Middle frontal gyrus (tissue), 1 donor: Measurements from ENCODE around the gene YBX2.
A peak's percentile ranks its signal among the peaks of the same experiment; 100 is the strongest.

Source experiments
- DNase-seq: peaks from one replicate; pipeline ENCODE4 v3.0.0-alpha.2; 2015; ENCODE audit warnings: low spot score; ENCODE audit errors: extremely low spot score

The YBX2 gene

DNA sequence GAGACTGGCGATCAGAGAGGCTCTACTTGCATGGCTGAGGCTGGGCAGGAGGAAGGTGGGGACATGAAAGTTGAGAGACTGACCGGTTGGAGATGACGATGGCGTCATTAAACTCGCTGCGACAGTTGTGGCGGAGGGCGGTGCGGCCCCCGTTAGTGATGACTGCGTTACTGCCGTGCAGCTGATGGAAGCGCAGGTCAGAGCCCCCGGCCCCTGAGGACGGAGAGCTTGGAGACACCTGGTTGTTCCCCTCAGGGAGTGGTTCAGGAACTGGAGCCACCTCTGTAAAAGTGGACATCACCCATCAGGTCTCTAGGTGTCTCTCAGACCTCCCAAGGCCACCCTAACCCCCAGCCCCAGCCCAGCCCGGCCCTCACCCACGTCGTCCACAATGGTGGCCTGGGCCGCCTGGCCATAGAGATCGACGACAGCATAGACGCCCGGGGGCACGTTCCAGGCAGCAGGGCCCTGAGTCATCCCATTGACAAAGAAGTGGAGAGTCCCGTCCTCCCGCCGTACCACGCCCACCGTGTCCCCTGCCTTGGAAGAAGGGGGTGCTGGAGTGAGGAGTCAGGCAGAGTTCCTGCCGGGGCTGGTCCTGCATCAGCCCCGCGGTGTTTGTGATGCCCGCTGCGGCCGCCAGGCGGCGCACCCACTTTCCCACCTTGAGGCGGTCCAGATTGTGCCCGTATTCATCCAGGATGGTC, 29.4 kb upstream of the YBX2 start:
- no peak for DNase-seq

DNA sequence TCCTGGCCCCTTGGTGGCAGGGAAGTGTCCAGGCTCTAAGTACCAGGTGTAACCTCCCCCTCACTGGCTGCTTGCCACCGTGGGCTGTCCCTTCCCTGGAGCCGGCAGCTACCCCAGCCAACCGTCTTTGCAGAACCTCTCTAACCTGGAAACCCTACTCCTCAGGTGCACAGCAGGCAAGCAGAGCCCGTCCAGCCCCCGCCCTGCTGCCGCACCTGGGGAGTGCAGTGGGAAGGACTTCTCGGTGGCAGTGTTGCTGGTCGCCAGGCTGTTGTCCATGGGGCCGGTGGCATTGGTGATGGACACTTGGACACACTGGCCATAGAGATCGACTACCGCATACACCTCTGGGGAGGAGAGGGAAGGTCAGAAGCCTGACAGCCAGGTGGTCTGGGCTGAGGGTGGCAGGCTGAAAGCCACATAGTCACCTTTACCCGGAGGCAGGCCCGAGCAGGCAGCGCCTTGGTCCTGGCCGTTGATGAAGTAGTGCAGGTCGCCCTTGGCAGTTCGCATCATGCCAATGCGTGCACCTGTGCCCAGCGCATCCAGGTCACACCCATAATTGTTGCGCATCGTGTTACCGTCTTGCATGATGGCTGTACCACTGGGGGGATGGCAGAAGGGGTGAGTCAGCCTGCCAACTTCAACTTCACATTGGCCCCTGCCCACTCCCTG, 28.2 kb upstream of the YBX2 start:
- no peak for DNase-seq

DNA sequence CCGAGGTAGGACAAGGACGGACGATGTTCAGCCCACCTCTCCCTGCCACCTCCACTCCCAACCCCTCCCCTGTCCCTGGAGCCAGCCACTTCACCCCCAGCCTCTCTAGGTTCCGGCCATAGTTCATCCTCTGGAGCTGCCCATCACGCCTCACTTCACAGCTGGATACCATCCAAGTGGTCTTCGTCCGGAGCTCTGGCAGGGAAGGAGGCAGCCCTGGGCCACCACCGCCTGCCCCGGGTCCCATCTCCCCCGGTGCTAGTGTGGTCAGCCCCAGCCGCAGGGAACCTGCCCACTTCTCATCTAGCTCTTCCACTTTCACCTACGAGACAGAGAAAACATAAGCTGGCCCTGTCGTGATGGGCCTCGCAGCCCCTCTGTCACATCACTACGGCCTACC, 27.0 kb upstream of the YBX2 start:
- no peak for DNase-seq

DNA sequence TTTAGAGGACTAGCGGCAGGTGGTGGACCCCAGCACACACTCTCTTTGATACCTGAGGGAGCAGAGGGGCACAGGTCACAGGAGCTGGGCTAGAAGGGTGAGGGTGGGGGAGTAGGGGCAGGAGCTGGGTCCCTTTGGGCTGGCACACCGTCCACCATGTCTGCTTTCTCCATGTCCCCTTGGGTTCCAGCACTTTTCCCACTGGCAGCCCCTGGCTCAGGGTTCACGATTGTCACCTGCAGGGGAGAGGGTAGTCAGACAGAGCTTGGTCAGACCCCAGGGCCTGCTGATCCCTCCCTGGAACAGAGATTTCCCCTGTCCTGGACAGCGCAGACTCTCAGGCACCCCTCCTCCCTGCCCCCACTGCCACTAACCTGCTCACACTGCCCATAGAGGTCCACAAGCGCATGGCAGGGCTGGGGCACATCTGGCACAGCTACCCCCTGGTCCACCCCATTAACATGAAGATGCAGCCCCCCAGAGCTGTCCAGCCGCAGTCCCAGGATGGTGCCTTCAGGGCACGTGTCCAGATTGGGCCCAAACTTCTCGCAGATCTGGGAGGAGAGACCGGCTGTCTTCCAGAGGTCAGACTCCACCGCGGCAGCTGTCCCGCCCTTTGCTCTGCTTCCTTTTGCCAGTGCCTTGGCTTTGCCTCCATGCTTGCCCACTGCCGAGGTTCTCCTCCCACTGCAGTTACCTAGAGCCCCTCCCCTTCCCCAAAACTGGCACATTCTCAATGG, 23.9 kb upstream of the YBX2 start:
- DNase-seq: no peak

DNA sequence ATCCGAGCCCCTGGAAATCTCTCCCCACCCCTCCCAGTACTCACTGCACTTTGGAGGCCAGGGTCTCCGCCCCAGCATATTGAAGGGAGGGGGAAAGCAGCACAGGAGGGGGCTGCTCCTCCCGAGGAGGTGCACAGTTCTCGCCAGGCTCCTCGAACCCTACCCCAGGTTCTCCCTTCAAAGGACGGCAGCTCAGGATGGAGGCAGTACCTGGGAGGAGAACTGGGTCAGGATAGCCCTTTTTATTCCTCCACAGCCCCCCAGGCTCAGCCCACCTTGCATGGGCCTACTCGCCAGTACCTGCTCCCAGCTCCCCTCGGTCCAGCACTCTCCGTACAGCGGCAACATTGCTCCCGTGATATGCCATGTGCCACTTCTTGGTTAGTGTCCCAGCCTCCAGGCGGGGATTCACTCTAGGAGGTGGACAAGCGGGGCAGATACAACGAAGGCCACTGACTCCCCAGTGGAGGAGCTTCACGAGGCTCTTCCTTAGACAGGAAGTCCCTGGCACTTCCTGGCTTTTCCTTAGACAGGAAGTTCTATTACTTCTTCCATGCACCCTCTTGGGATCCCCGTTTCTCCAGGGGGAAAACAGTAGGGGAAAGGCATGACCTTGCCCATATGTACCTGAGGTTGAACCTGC, 22.8 kb upstream of the YBX2 start:
- DNase-seq: no peak

DNA sequence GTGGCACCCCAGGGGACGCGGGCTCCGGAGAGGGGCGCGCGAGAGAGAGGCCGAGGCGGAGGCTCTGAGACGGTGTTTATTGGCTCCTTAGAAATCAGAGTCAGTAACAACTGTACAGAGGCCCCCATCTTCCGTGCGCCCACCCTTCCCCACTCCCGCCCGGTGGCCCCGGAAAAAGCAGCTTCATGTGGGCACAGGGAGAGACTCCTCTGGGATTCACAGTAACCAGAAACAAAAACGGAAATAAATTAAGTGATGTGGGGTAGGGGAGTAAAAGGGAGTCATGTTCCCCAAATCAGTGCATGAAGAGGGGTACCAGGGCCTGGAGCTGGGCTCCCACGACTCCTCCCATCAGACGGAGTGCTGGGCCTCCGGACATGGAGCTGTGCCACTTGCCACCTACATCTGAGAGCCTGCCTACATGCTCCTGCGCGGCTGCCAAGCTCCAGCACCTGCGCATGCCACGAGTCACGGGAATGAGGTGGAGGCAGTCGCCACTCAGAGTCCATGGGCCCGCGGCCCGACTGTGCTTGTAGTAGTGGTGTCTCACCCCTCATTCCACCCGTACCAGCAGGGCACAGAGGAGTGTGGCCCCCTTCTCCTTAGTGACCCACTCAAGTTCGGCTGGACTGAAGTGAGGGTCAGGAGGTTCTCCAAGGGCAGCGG, 21.3 kb upstream of the YBX2 start:
- no peak for DNase-seq

DNA sequence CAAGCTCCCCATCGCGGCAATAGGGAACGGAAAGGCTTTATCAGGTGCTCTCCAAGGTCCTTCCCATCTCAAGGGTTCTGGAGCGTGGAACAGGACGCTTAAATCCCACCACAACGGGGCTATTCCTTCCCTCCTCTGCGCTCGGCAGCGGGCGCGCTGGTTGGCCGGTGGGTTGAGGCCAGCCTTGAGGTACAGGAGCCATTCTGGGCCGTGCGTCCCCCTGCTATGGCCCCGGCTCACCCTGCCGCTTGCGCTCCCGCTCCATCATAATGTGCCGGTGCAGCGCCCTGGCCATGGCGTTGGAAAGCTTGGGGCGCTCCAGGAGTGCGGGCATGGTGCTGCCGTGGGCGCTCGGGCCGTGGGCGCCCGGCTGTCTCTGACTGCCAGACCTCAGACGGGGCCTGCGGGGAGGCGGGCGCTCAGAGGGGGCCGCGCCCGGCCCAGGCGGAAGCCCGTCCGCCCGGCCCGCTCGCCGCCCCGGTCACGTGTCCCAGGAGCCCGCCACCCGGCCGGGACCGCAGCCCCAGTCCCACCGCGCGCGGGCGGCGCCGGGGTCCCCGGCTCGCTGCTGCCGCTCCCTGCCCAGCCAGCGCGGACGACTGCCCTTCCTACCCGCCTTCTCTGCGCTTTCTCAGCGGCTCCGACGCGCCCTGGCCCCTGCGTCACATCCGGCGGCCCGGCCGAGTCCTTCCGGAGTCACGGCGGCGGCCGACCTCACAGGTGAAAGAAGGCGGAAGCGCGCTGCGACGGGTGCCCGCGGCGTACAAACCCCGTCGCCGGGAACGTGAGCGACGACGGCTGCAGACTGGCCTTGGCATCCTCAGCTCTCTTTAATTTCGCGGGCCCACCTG, 20.5 kb upstream of the YBX2 start, which contains the start of gene GPS2:
Gene GPS2 (minus strand): TSS at position 642 of the 851 bp plus-strand sequence. CDS start 308 bp downstream, at position 334.
- peak; percentile 66 for DNase-seq

DNA sequence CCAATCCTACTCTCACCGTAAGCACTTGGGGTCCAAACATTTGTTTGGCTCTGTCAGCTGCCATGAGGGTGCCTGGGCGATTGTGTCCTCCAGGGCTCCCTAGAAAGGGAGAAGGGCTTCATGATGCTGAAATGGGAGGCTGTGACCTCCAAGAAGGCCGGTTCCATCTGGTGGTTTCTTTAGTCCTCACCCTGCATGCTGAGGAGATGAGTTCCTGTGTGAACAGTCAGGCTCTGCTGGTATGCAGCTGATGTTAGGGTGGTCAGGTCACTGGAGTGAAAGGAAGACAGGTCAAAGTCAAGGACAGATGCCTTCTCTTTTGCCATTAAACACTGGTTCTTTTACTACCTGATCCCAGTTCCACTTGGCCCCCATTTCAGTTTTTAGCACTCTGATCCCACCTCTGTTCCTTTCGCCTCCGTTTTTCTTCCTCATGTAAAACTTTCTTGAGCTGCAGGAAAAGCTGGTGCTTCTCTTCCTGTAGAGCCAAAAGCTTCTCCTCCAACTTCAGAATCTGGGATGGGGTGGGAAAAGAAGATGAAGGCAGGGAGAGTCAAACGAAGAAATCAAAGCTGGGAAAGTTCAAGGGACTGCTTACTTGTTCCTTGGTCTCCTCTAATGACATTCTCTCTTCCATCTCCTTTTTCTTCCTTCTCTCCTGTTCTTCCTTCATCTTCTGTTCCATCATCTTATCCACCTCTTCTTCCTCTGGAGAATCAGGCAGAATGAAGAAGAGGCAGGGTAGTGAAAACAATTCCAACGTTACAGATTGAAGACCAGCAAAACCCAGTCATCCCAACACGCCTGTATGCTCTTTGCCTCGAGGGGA, 19.7 kb upstream of the YBX2 start:
- no peak for DNase-seq

DNA sequence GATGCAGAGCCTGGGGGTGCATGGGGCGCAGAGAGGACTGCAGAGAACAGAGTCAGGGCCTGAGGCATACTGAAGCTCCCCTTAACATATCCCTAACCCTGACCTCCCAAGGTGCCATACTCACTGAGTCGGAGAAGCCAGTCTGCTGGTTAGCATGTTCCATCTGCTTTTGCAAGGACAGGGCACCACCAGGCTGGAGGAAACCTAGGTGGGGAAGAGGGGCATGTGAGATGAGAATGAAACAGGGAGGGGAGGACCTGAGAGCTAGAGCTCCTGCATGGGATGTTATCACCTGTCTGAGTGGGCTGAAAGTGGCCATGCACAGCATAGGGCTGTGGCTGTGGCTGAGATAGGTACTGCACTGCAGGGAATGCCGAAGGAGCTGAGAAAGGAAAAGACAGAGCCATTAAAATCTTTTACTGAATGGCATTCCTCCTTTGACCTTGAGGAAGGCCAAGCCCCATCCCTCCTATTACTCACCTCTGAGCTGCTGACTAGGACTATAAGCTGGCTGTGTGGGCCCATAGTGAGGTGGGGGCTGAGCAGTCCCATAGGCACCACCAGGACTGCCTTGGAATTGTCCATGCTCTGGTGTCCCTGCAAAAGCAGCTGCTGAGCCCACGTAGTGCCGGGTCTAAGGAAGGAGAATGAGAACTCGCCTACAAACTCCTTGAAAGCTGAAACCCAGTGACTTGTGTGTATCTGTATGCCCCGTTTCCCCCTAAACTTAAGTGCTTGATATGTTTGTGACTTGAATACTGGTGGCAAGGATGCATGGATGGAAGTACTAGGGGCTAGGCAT, 18.9 kb upstream of the YBX2 start:
- no peak for DNase-seq

DNA sequence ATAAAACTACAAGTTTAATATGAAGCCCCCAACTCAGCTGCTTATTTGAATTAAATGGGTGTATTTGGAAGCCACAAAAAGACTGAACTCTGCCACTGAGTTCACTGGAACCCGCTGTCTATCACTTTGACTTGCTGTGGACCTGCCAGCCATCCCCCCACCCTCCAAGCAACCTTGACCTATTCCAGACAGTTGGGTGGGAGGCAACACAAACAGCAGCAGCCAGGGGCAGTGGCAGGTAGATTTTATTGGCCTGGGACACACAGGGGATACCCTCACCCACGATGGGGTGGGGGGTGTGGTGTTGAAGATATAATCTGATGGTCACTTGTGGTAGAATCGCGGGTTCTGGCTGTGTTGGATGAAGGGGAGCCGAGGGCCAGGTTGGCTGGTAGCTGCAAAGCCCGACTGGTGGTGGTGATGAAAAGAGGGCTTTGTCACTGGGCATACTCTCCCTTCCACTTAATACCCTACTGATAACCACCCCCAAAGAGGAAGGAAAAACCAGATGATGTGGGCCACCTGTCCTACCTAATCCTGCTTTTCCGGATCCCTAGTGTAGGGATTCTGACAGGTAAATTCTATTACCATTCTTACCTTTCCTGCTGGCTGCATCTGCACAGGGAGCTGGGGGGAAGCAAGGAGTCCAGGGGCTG, 18.1 kb upstream of the YBX2 start:
- DNase-seq: no peak

DNA sequence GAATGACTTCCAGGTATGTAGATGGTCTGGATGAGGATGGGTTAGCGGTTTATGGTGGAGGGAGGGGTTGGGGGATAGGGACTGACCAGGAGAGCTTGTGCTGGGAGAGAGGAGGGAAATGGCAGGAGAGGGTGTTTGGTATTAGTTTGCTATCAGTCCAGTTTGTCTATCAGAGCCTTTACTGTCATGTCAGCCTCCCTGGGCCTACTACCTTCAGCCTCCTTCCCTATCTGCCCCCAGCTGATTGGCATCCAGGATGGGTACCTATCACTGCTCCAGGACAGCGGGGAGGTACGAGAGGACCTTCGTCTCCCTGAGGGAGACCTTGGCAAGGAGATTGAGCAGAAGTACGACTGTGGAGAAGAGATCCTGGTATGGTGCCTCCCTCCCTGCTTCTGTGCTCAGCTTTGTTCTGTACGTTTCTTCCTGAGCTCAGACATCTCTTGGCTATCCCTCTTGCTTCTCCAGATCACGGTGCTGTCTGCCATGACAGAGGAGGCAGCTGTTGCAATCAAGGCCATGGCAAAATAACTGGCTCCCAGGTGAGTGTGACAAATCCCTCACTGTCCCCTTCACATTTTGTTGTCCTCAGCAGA, 16.8 kb upstream of the YBX2 start:
- no peak for DNase-seq

DNA sequence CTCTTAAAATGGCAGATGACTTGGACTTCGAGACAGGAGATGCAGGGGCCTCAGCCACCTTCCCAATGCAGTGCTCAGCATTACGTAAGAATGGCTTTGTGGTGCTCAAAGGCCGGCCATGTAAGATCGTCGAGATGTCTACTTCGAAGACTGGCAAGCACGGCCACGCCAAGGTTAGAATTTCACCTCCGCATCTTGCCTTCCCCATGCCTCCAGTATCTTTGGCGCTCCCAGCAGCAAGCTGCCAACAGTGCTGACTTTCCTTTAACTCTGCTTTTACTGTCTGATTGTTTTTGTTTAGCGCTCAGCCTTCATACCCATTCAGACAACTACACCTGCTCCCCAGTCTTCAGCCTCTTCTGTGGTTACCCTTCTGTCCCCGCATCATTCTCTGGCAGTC, 15.2 kb upstream of the YBX2 start:
- DNase-seq: no peak

DNA sequence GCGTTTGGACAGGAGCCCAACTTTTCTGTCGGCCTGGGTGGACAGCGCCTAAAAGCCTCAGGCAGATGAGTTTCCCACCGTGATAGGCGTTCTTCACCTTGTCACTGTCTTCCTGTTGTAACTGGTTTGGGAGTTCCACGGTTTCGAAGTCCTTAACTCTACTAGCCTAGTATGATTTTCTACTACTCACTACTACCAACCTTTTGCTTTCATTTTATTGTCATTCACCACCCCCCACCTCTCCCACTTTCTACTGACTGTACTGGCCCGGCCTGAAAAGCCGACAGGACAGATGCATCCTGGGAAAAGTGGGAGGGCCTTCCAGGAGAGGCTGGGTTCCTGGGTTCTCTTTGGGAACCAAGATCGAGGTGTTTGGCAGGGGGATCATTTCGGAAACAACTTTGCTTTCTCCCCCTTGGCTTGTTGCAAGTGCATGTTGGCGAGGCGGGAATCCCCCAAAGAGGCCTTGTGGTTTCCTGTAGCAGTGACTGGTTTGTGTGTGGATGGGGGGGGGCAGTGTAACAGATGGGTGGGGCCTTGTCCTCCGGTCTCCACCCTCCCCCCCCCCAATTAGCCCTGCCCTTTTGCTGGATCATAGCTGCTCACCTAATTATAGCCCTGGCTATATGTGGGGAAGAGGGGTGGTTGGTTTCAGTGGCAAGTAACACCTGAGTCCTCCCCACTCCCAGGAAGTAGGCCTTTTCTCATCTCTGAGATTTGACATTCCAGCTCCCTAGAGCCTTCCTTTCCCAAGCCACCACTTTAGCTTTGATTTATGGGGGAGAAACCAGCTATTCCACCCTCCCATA, 14.4 kb upstream of the YBX2 start:
- no peak for DNase-seq

DNA sequence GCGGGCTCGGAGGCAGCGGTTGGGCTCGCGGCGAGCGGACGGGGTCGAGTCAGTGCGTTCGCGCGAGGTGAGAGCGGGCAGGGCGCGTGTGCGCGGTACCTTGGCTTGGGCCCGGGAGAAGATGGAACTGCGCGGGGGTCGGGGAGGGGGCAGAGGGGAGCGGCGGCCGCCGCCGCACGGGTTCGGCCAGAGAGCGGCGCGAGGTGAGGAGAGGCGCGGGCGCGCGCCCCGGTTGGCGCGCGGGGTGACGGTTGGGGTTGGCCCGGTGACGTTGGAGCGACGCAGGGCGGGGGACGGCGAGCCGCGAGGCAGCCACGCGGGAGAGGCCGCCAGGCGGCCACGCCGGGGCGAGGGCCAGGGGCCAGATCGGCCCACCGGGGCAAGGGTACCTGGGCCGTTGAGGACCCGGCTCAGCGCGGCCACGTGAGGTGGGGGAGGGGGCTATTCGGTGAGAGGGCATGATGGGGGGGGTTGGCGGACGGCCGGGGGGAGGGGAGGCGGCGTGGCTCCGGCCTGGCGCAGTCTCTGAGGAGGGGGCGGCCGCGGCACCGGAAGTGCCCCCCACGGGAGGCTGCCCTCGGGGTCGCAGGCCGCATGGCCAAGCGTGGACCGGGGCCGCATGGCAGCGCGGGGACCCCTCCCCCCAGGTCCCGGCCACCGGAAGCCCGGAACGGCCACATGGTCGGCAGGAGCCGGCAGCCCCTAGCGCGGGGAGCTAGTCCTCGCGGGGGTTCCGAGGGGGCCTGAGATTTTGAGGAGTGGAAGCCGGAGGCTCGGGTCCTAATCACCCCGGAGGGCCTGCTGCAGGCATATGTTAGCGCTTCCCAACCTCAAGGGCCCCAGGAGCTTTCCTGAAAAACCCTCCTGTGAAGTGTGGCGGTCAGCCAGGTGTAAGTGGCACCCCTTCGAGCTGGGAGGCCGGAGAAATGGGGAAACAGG, 13.5 kb upstream of the YBX2 start:
- DNase-seq: no peak

DNA sequence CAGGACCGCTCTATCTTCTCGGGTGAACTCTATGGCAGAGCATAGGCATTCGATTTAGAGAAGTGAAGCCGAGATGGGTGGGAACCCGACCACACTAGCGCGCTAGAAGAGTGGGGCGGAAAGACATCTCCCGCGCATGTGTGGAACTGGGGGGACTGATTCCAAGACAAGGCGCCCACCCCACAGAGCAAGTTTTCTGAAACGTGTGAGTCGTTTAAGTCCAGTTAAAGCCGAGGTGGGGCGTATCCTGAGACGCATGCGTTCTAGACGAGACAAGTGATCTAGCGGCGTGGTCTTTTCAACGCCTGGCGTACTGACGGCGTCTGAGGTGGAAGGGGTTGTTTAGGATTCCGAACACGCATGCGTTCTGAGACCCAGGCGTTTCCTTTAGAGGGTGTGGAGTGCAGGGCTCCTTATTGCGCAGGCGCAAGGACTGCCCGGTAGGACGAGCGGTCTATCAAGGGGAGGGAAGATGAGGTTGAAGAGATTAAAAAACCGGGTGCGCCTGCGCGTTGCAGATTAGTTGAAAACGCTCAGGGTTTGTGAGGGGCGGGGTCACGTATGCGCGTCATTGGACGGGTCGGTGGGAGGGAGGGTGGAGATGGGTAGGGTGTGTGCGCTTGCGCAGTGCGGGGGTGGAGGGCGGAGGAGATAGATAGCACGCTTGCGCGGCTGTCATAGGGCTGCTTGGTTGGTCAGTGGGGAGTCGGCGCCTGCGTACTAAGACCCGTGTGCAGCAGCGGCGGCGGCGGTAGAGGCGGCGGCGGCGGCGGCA, 12.7 kb upstream of the YBX2 start, which contains the start of gene EIF5A:
Gene EIF5A (plus strand): TSS at position 718 of the 775 bp plus-strand sequence. CDS start 2,008 bp downstream, outside the sequence.
- peak; percentile 99 for DNase-seq
